GM12801 (cell line): ENCODE data around the gene NSRP1.

Experiments
- TF ChIP-seq, protein P1 (sequence below): IDR thresholded peaks from one replicate; pipeline ENCODE4 v1.5.1; 2011; ENCODE audit warnings: control low read depth; ENCODE audit not compliant: insufficient read length; ENCODE audit errors: extremely low read depth

The NSRP1 gene

DNA sequence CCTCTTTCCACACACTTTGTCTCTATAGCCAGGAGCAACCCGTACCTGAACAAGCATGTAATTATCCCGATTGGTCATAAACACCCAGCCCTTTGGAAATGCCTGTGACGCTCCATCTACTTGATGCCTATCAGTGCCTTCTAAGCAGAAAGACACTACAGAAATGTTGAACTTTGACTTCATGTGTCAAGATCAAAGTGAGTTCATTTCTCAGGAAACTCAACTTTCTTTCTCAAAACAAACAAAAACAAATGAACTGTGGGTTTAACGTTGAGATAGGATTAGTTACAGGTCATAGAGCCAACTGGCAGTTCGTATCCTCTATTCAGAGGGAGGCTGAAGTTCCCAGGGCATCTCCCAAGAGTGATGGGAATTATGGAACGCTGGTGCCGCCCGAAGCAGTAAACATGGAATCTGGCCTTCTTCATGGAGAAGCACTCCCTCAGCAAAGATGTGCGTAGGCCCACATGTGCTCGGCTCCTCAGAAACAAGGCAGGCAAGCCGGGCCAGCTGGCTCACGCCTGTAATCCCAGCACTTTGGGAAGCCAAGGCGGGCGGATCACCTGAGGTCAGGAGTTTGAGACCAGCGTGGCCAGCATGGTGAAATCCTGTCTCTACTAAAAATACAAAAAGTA, 109.4 kb downstream of the NSRP1 start:
- TF ChIP-seq, protein P1, sequence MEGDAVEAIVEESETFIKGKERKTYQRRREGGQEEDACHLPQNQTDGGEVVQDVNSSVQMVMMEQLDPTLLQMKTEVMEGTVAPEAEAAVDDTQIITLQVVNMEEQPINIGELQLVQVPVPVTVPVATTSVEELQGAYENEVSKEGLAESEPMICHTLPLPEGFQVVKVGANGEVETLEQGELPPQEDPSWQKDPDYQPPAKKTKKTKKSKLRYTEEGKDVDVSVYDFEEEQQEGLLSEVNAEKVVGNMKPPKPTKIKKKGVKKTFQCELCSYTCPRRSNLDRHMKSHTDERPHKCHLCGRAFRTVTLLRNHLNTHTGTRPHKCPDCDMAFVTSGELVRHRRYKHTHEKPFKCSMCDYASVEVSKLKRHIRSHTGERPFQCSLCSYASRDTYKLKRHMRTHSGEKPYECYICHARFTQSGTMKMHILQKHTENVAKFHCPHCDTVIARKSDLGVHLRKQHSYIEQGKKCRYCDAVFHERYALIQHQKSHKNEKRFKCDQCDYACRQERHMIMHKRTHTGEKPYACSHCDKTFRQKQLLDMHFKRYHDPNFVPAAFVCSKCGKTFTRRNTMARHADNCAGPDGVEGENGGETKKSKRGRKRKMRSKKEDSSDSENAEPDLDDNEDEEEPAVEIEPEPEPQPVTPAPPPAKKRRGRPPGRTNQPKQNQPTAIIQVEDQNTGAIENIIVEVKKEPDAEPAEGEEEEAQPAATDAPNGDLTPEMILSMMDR = no peak

DNA sequence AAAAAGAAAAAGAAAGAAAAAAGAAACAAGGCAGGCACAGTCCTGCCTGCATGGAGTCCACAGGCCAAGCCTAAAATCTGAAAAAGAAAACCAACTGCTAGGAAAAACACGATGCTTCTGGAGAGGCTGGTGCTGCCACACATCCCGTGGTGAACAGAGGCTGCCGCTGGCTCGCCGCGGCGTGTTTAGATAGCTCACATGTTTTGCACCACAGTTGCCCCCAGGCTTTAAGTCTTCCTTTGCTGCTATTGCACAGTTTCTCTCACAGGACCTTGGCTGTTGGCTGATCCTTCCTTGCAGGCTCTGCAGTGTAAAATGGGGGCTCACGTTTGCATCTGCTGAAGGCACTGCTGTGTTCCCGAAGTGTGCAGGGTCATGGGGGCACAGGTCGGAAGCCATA, 110.3 kb downstream of the NSRP1 start:
- TF ChIP-seq, protein P1 = no peak

DNA sequence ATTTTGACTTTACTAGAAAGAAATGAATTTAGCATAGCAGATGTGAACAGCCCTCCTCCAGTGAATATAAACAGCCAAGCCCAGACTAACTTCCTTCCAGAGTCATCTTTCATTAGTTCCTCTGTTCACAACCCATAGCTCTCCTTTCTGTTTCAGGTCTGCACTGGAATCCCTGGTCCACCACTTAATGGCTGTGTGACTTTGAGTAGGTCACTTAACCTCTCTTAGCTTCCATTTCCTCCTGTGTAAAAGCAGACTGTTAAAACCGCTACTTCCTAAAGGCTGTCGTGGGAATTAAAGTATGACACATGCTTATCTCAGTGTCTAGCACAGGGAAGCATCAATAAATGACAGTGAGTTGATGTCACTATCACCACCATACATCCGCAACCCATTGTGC, 111.4 kb downstream of the NSRP1 start:
- TF ChIP-seq, protein P1 = no peak

DNA sequence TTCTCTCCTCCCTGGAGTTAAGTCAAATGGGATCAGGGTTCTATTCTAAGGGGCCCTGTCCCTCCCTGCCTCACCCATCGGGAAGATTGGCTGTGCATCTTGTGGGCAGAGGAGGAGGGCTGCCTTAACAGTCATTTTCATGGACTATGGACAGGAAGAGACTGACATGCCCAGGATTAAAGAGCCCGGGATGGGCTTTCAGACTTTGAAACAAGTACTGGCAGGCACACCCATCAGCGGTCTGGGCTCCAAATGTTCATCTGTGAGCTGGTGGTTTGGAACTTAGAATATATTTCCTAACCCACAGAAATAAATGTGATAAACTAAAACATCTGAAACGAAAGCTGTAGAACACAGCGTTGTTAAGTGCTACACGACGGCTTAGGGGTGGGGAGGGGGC, 112.4 kb downstream of the NSRP1 start:
- TF ChIP-seq, protein P1 = no peak

DNA sequence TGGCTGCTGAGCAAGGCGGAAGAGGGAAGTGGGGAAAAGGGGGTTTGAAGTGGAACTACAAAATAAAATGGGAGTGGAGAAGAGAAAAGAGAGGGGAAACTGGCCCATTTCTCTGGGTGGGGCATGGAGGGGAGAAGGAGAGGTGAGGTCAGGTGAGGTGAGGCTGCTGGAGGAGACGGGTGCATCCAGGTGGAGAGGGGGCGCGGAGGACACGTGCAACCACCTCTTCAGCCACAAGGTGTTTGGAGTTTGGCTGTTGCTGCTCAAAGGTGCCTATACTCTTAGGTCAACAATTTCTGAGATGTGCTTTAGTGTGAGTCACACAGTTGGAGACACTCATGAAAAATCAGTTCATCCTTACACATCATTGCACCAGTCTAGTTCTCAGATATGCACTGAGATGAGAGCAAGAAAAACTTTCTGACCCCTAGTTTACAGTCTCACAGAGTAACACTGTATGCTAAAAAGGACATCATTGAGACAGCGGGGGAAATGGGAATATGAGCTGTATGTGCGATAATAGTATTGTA, 114.0 kb downstream of the NSRP1 start:
- TF ChIP-seq, protein P1 = no peak

DNA sequence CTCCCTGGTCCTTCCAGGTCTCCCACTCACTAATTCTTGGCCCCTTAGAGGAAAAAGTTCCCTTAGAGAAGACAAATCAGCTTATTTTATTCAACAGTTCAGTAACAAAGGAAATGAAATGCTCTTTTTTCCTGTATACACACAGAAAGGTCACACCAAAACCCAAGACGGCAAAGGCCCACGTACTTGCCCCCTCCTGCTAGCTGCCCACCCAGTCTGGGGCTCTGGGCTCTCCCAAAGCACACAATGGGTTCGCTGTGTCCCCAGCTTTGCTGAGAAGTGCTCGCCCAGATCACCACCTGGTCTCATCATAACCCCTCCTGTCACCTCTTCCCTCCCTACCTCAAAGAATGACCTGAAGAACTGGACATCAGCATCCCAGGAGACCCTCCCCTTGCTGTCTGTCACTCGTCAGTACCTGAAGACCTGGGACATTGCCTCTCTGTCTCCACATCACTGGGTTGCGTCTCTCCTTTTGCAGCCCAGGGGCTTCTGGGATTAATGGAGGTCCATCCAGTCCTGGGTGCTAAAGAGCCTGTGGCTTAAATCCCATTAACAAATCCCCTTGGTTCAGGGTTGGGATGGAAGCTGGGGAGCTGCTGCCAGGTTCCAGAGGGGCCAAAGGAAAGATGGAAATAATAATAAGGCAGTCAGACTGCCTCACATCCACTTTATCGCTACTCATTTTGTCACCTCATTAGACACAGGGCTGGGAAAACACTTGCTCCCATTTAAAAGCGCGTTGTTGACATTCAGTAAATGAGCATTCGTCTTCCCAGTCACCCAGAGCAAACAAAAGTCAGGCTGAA, 115.6 kb downstream of the NSRP1 start:
- TF ChIP-seq, protein P1 = no peak

DNA sequence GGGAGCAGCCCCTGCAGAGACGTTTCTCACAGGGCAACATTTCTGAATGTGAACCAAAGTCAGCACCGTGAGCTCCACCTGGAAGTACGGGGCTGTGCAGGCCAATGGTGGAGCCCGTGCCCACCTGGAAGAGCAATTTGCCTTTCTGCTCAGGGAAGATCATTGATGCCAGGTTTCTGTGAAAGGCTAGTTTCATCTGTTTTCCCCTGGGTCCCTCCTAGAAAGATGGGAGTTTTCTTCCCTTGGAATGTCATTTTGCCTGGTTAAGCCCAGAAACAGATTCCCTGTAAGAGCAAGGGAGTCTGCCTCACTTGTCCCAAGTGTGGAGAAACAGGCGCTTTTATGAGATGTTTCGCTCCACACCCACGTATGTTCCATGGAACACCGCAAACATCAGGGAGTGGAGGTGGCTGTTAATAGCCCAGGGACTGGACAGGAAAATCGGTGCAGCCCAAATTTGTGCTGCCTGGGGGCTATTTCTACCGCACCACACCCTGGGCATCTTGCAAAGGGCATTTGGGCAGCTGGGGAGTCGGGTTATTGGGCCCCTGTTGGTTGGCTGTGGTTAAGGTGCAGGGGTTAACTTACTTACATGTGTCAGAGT, 116.3 kb downstream of the NSRP1 start:
- TF ChIP-seq, protein P1 = no peak
